ENCODE results near the gene MADCAM1.

GRCh38 chr19:512547-513365 lies 16.5 kb downstream of the MADCAM1 start:
- TF ChIP-seq CTCF (IDR thresholded peaks at IDR 0.05; ENCODE audit: poor library complexity), result no peak
- no peak for TF ChIP-seq EZH2 (IDR thresholded peaks at IDR 0.05; ENCODE audit: borderline replicate concordance)

All from hepatocyte (in vitro differentiated cells).